GM12878 (cell line): ENCODE data around the gene SEMG1. TPM values are rescaled to one million over a fixed set of nuclear protein-coding genes. Genes with fewer than 3 reads are reported as not detected.

Source experiments
- ATAC-seq: fragments of 200-7000 bp; cut with Tn5 transposase; 3 replicates; pipeline ENCODE4 v1.9.1; 2020; ENCODE audit warnings: mild to moderate bottlenecking, moderate library complexity
- BruUV-seq: library from RNA; stranded (reverse); fragments of 400-500 nt; replicated peaks from 2 replicates; lab custom pipeline; 2021; lab: Mats Ljungman, UMichigan
- CTCF ChIA-PET: fragments of 300-600 bp; sonication (Branson Sonifier 250); formaldehyde crosslinking; extraction: SDS; loops from one replicate; lab custom pipeline; 2021; ENCODE audit warnings: inconsistent platforms; lab: Yijun Ruan, JAX
- POLR2A ChIA-PET: fragments of 350-600 bp; formaldehyde crosslinking; extraction: SDS; loops from one replicate; lab custom pipeline; 2021; ENCODE audit warnings: inconsistent platforms; lab: Charles Lee
- RAD21 ChIA-PET: fragments of 300-600 bp; sonication (Branson Sonifier 250); formaldehyde crosslinking; loops from one replicate; lab custom pipeline; 2023; ENCODE audit warnings: antibody characterized with exemption; ENCODE audit not compliant: unreplicated experiment; lab: Charles Lee
- SMC1A ChIA-PET: fragments of 300-600 bp; sonication (Branson Sonifier 250); formaldehyde crosslinking; loops from one replicate; lab custom pipeline; 2023; ENCODE audit not compliant: unreplicated experiment, uncharacterized antibody; lab: Charles Lee
- DNase-seq: peaks from one replicate; pipeline ENCODE4 v3.0.0-alpha.2; 2011; ENCODE audit warnings: low read depth, low spot score
- FAIRE-seq: peaks from 3 replicates; lab custom pipeline; 2011; peaks lifted over from hg19 to GRCh38; lab: Jason Lieb, UNC
- H2AFZ ChIP-seq: 2 replicates; pipeline ENCODE4 v1.6.0; 2011; ENCODE audit warnings: low read depth, low read length, control low read depth; ENCODE audit not compliant: control insufficient read depth
- H3K27ac ChIP-seq: 2 replicates; pipeline ENCODE4 v1.5.1; 2011; ENCODE audit warnings: control low read depth; ENCODE audit not compliant: control insufficient read depth, insufficient read depth
- H3K27me3 ChIP-seq, 2 experiments: replicated peaks in 1 of 2; 2 replicates each; pipeline versions ENCODE4 v1.6.0 to v1.6.1; 2011; ENCODE audit warnings: low read length in 1 of 2; ENCODE audit not compliant: control insufficient read depth in 2 of 2, insufficient read depth in 2 of 2
- H3K36me3 ChIP-seq, 2 experiments: 2 replicates each; pipeline ENCODE4 v1.5.1; 2011; ENCODE audit warnings: low read length in 1 of 2; ENCODE audit not compliant: control insufficient read depth in 2 of 2, insufficient read depth in 2 of 2
- H3K4me1 ChIP-seq: 2 replicates; pipeline ENCODE4 v1.6.1; 2011; ENCODE audit warnings: mild to moderate bottlenecking, low read length, moderate library complexity, mixed read lengths; ENCODE audit not compliant: control insufficient read depth, insufficient read depth
- H3K4me2 ChIP-seq: 2 replicates; pipeline ENCODE4 v1.6.0; 2011; ENCODE audit warnings: control low read depth; ENCODE audit not compliant: control insufficient read depth, insufficient read depth
- H3K4me3 ChIP-seq: fragments of 200-600 bp; sonication (generic); 2 replicates; pipeline ENCODE4 v1.5.1; 2016
- H3K79me2 ChIP-seq: 2 replicates; pipeline ENCODE4 v1.6.0; 2011; ENCODE audit warnings: low read length; ENCODE audit not compliant: control insufficient read depth, insufficient read depth
- H3K9ac ChIP-seq: 2 replicates; pipeline ENCODE4 v1.8.0; 2011; ENCODE audit warnings: low read length, control low read depth, mixed read lengths; ENCODE audit not compliant: control insufficient read depth, insufficient read depth
- H3K9me3 ChIP-seq: replicated peaks from 3 replicates; pipeline ENCODE4 v1.5.1; 2011; ENCODE audit warnings: mild to moderate bottlenecking, low read length; ENCODE audit not compliant: control insufficient read depth, insufficient read depth
- H4K20me1 ChIP-seq: 2 replicates; pipeline ENCODE4 v1.6.0; 2011; ENCODE audit not compliant: control insufficient read depth, insufficient read depth
- EP300 ChIP-seq, 2 experiments: fragments of 150-350 bp in 1 of 2; IDR thresholded peaks; 2 replicates each; pipeline ENCODE4 v1.6.1; 2011 to 2012; ENCODE audit warnings: low read depth in 2 of 2, low read length in 2 of 2, borderline replicate concordance in 1 of 2, improper control_type of control experiment in 1 of 2, inconsistent platforms in 1 of 2; ENCODE audit not compliant: control insufficient read depth in 1 of 2
- PML ChIP-seq: IDR thresholded peaks from 2 replicates; pipeline ENCODE4 v1.6.1; 2012; ENCODE audit warnings: low read length, inconsistent platforms
- WGBS: methylation state at CpG from one replicate; pipeline ENCODE4 v1.1.6; 2016; ENCODE audit warnings: low lambda C conversion rate; ENCODE audit not compliant: insufficient replicate concordance, insufficient coverage; ENCODE audit errors: missing lambda C conversion rate; 5-methylcytosine and 5-hydroxymethylcytosine counted together
- in situ Hi-C: fragments of 300-500 bp; cut with MboI; formaldehyde crosslinking; loops from 9 replicates; pipeline ENCODE4 v1.14.3; 2018; ENCODE audit warnings: mixed read lengths
- intact Hi-C: fragments of 100-400 bp; cut with micrococcal nuclease; formaldehyde crosslinking; loops from one replicate; pipeline ENCODE4 v1.14.2; 2022; ENCODE audit not compliant: unreplicated experiment
- polyA plus RNA-seq, 11 experiments: library from polyadenylated mRNA; depleted of rRNA in 4 of 11; unstranded in 6 of 11; stranded (reverse) in 5 of 11; fragments of >200 nt; fragmentation: Nextera tagmentation in 4 of 11; fragmentation: Illumina TruSeq in 1 of 11; extraction: Ambion mirVana in 4 of 11; extraction: Trizol in 1 of 11; gene quantifications; 1 replicate in 1 of 11; 2 replicates in 10 of 11; pipeline versions ENCODE4 v1.2.1 to v1.2.3, GENCODE V29; 2011 to 2016; ENCODE audit warnings: inconsistent platforms in 2 of 11, missing spikeins in 2 of 11, low read depth in 1 of 11
- total RNA-seq, 4 experiments: library from RNA; depleted of rRNA in 3 of 4; stranded (reverse); fragments of >200 nt in 3 of 4; fragmentation: Illumina TruSeq in 1 of 4; extraction: Trizol in 1 of 4; gene quantifications; 2 replicates each; pipeline versions ENCODE4 v1.2.1 to v1.2.3, GENCODE V29; 2013 to 2021
- TF ChIP-seq, protein P1 (sequence below): fragments of 450-650 bp; formaldehyde crosslinking; IDR thresholded peaks from 2 replicates; pipeline ENCODE4 v1.4.0; 2022; ENCODE audit warnings: mild to moderate bottlenecking, moderate library complexity

Gene SEMG1
- total and polyA plus RNA-seq, 10 of the 15 experiments (the other 5 are each of a cell fraction or from before 2014, with no cell fraction given) = not detected

DNA sequence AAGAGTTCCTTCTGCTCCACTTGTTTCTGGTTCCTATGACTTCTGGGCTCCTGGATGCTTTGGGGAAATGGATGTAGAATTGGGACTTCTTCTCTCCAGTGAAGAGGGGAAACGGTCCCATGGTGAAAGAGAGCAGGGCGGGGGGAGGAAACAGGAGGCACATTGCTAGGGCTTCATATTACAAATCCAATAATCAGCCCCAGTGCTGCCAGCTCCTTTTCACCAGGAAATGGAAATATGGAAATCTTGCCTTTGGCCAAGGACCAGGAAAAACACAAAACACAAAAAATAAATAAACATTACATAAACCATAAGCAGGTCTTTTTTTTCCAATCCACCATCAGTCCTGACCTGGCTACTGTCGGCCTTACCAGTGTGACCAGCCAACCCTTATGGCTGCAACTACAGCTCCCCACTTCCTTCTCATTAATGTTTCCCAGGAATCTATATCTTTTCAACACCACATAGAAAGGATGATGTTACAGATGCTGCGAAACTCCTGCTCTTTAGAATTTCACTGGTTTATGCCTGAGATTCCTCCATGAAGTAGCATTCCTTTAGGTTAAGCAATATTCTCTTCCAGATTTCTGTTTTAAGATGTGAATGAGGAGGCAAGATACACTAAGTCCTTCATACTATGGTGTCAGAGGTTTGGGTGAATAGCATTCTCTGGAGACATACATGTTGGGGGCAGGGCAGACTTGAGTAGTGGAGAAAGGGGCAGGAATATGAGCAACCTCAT is 30.1 kb upstream of the SEMG1 start:
- Histone ChIP-seq H3K4me3 (no peak overlapping the region), H3K9ac (no peak overlapping the region), H3K9me3 (no peaks in the 10 kb centered on the region), H3K4me1 (no peaks in the 10 kb centered on the region), H3K27ac (no peak overlapping the region), H3K27me3 (peaks cover 0 to 1% of the 10 kb centered on the region in 2 experiments; a peak in 3 of 4 replicates), H3K79me2 (no peaks in the 10 kb centered on the region), H2AFZ (no peak overlapping the region), H3K36me3 (no peaks in the 10 kb centered on the region), H3K4me2 (no peak overlapping the region), H4K20me1 (no peaks in the 10 kb centered on the region)
- SMC1A ChIA-PET = no interaction called here
- no peak for TF ChIP-seq PML
- TF ChIP-seq EP300 (IDR thresholded peaks at IDR 0.05; ENCODE audit: borderline replicate concordance in 1 of 2, control insufficient read depth in 1 of 2, low read depth in 2 of 2, low read length in 2 of 2) = no peak
- POLR2A ChIA-PET = no interaction called here
- intact Hi-C loops = no loop called here
- BruUV-seq = no TSS peak
- RAD21 ChIA-PET = no interaction called here
- DNase-seq (no peak), FAIRE-seq (no peak), ATAC-seq (no peak)
- in situ Hi-C loops = no loop called here
- CTCF ChIA-PET = no interaction called here
- 26% methylated on average over 4 of the region's 4 CpGs for WGBS

DNA sequence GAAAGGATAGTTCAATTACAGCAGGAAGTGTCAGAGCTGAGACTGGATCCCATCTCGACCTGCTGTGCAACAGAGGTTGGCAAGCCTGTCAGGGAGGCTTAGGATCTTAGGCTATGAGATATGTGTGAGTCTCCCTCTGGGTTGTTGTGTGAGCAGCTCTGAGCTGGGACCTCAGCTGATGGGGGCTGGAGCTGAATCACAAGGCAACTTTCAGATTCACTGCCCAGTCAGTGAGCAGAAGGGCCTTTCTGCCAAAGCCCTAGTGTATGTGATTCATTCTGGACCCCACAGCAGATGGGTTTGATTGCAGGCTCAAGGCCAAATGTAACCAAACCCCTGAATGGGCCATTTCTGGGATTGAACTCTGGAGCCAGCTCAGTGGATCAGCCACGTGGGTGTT is 27.7 kb upstream of the SEMG1 start:
- in situ Hi-C loops (no loop called here), intact Hi-C loops (no loop called here)
- FAIRE-seq = no peak
- H3K79me2 ChIP-seq = no peaks in the 10 kb centered on the region
- no peaks in the 10 kb centered on the region for H3K9me3 ChIP-seq
- SMC1A ChIA-PET = no interaction called here
- no peaks in the 10 kb centered on the region for H4K20me1 ChIP-seq
- H3K4me2 ChIP-seq = no peak overlapping the region
- POLR2A ChIA-PET = no interaction called here
- H3K27me3 ChIP-seq = peaks cover 0 to 1% of the 10 kb centered on the region in 2 experiments; a peak in 3 of 4 replicates
- CTCF ChIA-PET = interaction anchor here (1.0 kb wide), 1 partner anchor 115 kb away, joined by 3 read pairs; no protein-coding TSS in a partner anchor
- DNase-seq = no peak
- no peaks in the 10 kb centered on the region for H3K36me3 ChIP-seq
- no peak for ATAC-seq
- no peak overlapping the region for H3K4me3 ChIP-seq
- H3K27ac ChIP-seq = no peak overlapping the region
- WGBS = 0% methylated on average over 2 of the region's 2 CpGs
- no peak overlapping the region for H3K9ac ChIP-seq
- no TSS peak for BruUV-seq
- TF ChIP-seq, protein P1, sequence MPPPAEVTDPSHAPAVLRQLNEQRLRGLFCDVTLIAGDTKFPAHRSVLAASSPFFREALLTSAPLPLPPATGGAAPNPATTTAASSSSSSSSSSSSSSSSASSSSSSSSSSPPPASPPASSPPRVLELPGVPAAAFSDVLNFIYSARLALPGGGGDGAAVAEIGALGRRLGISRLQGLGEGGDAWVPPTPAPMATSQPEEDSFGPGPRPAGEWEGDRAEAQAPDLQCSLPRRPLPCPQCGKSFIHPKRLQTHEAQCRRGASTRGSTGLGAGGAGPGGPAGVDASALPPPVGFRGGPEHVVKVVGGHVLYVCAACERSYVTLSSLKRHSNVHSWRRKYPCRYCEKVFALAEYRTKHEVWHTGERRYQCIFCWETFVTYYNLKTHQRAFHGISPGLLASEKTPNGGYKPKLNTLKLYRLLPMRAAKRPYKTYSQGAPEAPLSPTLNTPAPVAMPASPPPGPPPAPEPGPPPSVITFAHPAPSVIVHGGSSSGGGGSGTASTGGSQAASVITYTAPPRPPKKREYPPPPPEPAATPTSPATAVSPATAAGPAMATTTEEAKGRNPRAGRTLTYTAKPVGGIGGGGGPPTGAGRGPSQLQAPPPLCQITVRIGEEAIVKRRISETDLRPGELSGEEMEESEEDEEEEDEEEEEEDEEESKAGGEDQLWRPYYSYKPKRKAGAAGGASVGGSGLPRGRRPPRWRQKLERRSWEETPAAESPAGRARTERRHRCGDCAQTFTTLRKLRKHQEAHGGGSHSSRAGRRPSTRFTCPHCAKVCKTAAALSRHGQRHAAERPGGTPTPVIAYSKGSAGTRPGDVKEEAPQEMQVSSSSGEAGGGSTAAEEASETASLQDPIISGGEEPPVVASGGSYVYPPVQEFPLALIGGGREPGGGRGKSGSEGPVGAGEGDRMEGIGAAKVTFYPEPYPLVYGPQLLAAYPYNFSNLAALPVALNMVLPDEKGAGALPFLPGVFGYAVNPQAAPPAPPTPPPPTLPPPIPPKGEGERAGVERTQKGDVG (CRISPR knock-in tag) = no peak
- H3K4me1 ChIP-seq = no peaks in the 10 kb centered on the region
- no peak overlapping the region for H2AFZ ChIP-seq
- RAD21 ChIA-PET = no interaction called here
